ENCODE results near the gene ZBTB42. TPM values are rescaled to one million over a fixed set of nuclear protein-coding genes. Genes with fewer than 3 reads are reported as not detected.

ZBTB42 gene
- total RNA-seq, 1 donor from 2014 or later, result 2.6 TPM

DNA sequence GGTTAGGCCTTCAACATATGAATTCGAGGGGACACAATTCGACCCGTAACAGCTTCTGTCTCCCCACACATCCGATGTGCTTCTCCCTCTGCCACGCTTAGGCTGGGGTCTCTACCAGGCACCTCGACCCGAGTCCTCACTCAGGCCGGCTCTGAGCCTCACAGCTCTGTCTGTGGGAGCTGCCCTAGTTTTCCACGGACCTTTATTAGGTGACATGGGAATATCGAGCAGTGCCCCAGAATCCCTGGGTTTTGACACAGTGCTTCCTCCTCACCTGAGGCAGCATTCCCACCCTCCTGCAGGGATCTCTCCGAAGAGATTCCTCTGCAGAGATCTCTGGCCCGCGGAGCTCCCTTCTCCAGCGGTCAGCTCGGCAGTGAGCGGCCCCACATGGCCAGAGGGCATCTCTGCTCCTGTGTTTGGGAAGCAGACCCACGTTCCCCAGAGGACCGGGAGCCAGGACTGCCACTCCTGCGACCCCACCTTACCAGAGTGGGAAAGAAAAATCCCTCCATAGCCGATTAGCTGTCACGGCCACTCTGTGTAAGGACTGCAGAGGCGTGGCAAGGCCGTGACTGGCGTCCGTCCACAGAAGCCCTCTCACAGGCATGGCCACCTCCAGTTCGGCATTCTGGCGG is 21.2 kb downstream of the ZBTB42 start:
- peak; percentile 83 for DNase-seq (ENCODE audit: low spot score)
- Mint-ChIP-seq H3K4me1 (ENCODE audit: low read depth) (peaks cover 11% of the 10 kb centered on the region), H3K27ac (ENCODE audit: unreplicated experiment) (no peak overlapping the region), H3K36me3 (ENCODE audit: low read depth) (no peaks in the 10 kb centered on the region), H3K4me3 (ENCODE audit: unreplicated experiment) (no peak overlapping the region), H3K9me3 (ENCODE audit: low read depth) (peaks cover 3% of the 10 kb centered on the region), H3K27me3 (ENCODE audit: low read depth) (no peaks in the 10 kb centered on the region)
- TF ChIP-seq, protein P1, sequence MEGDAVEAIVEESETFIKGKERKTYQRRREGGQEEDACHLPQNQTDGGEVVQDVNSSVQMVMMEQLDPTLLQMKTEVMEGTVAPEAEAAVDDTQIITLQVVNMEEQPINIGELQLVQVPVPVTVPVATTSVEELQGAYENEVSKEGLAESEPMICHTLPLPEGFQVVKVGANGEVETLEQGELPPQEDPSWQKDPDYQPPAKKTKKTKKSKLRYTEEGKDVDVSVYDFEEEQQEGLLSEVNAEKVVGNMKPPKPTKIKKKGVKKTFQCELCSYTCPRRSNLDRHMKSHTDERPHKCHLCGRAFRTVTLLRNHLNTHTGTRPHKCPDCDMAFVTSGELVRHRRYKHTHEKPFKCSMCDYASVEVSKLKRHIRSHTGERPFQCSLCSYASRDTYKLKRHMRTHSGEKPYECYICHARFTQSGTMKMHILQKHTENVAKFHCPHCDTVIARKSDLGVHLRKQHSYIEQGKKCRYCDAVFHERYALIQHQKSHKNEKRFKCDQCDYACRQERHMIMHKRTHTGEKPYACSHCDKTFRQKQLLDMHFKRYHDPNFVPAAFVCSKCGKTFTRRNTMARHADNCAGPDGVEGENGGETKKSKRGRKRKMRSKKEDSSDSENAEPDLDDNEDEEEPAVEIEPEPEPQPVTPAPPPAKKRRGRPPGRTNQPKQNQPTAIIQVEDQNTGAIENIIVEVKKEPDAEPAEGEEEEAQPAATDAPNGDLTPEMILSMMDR (IDR thresholded peaks at IDR 0.05), result no peak

DNA sequence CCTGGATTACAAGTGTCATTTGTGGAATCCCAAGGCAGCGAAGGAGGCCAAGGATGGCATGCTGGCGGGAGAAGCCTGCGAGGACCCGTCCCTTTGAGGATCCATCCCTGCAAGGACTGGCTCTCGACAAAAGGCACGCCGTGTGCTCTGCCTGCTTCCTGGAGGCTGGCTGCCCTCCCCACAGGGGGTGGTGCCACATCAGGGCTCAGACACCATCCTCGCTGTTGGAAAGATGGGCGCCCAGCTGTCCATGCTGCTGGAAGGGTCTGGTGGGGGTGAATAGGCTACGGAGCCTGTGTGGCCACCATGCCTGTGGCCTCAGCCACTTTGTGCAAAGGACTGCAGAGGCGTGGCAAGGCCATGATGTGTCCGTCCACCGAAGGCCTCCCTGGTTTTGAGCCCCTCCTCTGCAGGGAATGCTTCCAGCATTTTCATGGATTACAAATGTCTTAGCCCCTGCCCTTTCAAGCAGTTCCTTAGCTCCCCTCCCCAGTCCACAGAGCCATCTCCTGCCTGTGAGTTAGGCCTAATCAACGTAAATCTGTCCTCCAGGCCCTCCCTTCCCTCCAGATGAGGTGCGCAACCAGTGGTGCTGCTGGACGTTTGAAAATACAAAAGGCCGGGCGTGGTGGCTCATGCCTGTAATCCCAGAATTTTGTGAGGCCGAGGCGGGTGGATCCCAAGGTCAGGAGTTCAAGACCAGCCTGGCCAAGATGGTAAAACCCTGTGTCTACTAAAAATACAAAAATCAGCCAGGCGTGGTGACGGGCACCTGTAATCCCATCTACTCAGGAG is 22.1 kb downstream of the ZBTB42 start:
- TF ChIP-seq, protein P1 (IDR thresholded peaks at IDR 0.05), result no peak
- peaks cover 18% of the 10 kb centered on the region for H3K4me1 Mint-ChIP-seq (ENCODE audit: low read depth)

DNA sequence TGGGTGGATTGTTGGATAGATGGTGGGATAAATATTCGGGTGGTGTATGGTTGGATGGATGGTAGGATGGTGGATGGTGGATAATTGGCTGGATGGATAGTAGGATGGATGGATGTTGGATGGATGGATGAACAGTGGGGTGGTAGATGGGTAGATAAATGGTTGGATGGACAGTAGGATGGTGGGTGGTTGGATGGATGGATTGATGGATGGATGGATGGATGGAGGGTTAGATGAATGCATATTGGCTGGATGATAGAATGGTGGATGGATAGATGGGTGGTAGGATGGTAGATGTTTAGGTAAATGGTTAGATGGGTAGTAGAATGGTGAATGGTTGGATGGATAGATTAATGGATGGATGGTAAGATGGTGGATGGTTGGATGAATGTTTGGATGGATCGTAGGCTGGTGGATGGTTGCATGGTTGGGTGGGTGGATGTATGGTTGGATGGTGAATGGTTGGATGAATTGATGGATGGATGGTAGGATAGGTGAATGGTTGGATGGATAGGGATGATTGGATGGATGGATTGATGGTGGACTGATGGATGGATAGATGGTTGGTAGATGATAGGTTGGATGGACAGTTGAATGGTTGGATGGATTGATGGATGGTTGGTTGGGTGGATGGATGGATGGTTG is 23.6 kb downstream of the ZBTB42 start:
- DNase-seq (ENCODE audit: low spot score), result no peak
- Mint-ChIP-seq H3K36me3 (ENCODE audit: low read depth) (no peaks in the 10 kb centered on the region), H3K9me3 (ENCODE audit: low read depth) (peaks cover 3% of the 10 kb centered on the region), H3K4me3 (ENCODE audit: unreplicated experiment) (no peak overlapping the region), H3K27ac (ENCODE audit: unreplicated experiment) (no peak overlapping the region), H3K27me3 (ENCODE audit: low read depth) (no peaks in the 10 kb centered on the region), H3K4me1 (ENCODE audit: low read depth) (peaks cover 18% of the 10 kb centered on the region)
- TF ChIP-seq, protein P1 (IDR thresholded peaks at IDR 0.05), result no peak

More for the DNA sequence above, 22.1 kb downstream of the ZBTB42 start:
- Mint-ChIP-seq H3K27ac (ENCODE audit: unreplicated experiment) (no peak overlapping the region), H3K9me3 (ENCODE audit: low read depth) (peaks cover 3% of the 10 kb centered on the region), H3K27me3 (ENCODE audit: low read depth) (no peaks in the 10 kb centered on the region), H3K36me3 (ENCODE audit: low read depth) (no peaks in the 10 kb centered on the region), H3K4me3 (ENCODE audit: unreplicated experiment) (no peak overlapping the region)
- peak; percentile 70 for DNase-seq (ENCODE audit: low spot score)

DNA sequence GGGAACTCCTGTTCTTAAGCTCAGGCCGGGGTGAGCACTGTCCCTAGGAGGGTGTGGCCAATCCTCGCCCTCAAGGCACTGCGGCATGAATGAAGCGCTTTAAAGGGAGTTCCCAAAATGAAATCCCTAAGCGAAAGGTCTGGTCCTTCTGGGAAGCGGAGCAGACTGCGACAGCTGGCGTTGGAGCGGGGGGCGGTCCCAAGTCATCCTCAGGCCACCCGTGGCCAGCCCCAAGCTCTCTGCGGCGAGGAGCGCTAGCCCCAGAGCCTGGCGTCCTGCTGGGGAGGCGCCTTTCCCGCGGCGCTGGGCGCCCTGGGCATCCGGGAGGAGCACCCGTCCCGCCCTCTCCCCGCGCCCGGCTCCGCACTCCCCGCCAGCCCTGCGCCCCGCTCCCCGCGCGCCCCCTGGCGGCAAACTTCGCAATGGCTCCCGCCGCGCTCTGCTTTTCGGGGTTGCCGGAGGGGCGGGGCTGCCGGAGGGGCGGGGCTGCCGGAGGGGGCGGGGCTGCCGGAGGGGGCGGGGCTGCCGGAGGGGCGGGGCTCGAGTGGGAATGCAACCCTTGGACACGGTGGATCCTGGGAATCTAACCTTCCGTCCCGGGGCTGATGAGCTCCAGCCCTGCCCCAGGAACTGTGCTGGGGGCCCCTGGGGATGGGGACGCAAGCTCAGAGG is 25.4 kb downstream of the ZBTB42 start:
- H3K27me3 Mint-ChIP-seq (ENCODE audit: low read depth), result no peaks in the 10 kb centered on the region
- TF ChIP-seq, protein P1 (IDR thresholded peaks at IDR 0.05), result peak; percentile 91
- H3K27ac Mint-ChIP-seq (ENCODE audit: unreplicated experiment), result peak overlapping the region; percentile 77
- peak; percentile 91 for DNase-seq (ENCODE audit: low spot score)
- H3K4me1 Mint-ChIP-seq (ENCODE audit: low read depth), result peaks cover 18% of the 10 kb centered on the region
- H3K9me3 Mint-ChIP-seq (ENCODE audit: low read depth), result peaks cover 3% of the 10 kb centered on the region
- H3K4me3 Mint-ChIP-seq (ENCODE audit: unreplicated experiment), result peak overlapping the region; percentile 83
- H3K36me3 Mint-ChIP-seq (ENCODE audit: low read depth), result no peaks in the 10 kb centered on the region

DNA sequence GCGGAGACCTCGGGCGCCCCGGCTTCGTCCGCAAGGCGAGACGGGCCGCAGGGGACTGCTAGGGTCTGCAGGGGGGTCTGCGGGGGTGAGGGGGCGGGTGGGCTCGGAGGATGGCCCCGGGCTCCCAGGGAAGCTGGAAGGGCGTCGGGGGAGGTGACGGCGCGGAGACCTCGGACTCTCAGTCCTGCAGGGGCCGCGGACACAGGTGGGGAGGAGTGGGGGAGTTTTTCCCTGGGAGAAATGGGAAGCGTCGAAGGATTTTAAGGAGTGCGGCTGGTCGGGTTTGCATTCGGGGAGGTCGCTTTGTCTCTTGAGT is 25.9 kb downstream of the ZBTB42 start:
- Mint-ChIP-seq H3K27ac (ENCODE audit: unreplicated experiment) (no peak overlapping the region), H3K27me3 (ENCODE audit: low read depth) (no peaks in the 10 kb centered on the region), H3K4me1 (ENCODE audit: low read depth) (peaks cover 18% of the 10 kb centered on the region), H3K4me3 (ENCODE audit: unreplicated experiment) (peak overlapping the region; percentile 75), H3K36me3 (ENCODE audit: low read depth) (no peaks in the 10 kb centered on the region), H3K9me3 (ENCODE audit: low read depth) (peaks cover 3% of the 10 kb centered on the region)
- peak; percentile 53 for DNase-seq (ENCODE audit: low spot score)
- TF ChIP-seq, protein P1 (IDR thresholded peaks at IDR 0.05), result no peak

Data from chondrocyte (in vitro differentiated cells).